HepG2 (cell line): ENCODE data around the gene RPP21. TPM values are rescaled to one million over a fixed set of nuclear protein-coding genes. Genes with fewer than 3 reads are reported as not detected.

Experiments
- ATF5 ChIP-seq: sonication (generic); formaldehyde crosslinking; IDR thresholded peaks from 2 replicates; pipeline ENCODE4 v1.4.0; 2020; ENCODE audit warnings: mild to moderate bottlenecking, low read depth, missing genetic modification reagents
- ELF4 ChIP-seq: sonication (generic); formaldehyde crosslinking; IDR thresholded peaks from 2 replicates; pipeline ENCODE4 v1.5.0; 2020; ENCODE audit warnings: missing genetic modification reagents, mild to moderate bottlenecking, moderate library complexity, borderline replicate concordance
- HNRNPLL ChIP-seq: fragments of 200-400 bp; formaldehyde crosslinking; IDR thresholded peaks from 2 replicates; pipeline ENCODE4 v1.6.1; 2017; ENCODE audit warnings: mild to moderate bottlenecking, low read depth, low read length; ENCODE audit not compliant: poor library complexity, severe bottlenecking
- POLR2AphosphoS2 ChIP-seq: IDR thresholded peaks from 2 replicates; pipeline ENCODE4 v1.6.1; 2011; ENCODE audit warnings: low read depth, low read length, improper control_type of control experiment
- PRDM4 ChIP-seq: sonication (generic); formaldehyde crosslinking; IDR thresholded peaks from 2 replicates; pipeline ENCODE4 v1.9.0; 2021; ENCODE audit warnings: missing genetic modification reagents, borderline replicate concordance
- RBM22 ChIP-seq: fragments of 200-400 bp; formaldehyde crosslinking; optimal IDR thresholded peaks from 2 replicates; pipeline ENCODE3; 2017; ENCODE audit warnings: mild to moderate bottlenecking, low read length, moderate library complexity
- TBX3 ChIP-seq: fragments of 450-650 bp; IDR thresholded peaks from 2 replicates; pipeline ENCODE4 v1.6.1; 2017; ENCODE audit warnings: antibody characterized with exemption, mild to moderate bottlenecking, inconsistent platforms, borderline replicate concordance
- TOPORS ChIP-seq: sonication (generic); formaldehyde crosslinking; IDR thresholded peaks from 2 replicates; pipeline ENCODE4 v1.8.0; 2023; ENCODE audit warnings: mild to moderate bottlenecking, missing genetic modification reagents
- XBP1 ChIP-seq: sonication (generic); formaldehyde crosslinking; IDR thresholded peaks from 2 replicates; pipeline ENCODE4 v1.5.0; 2020; ENCODE audit warnings: missing genetic modification reagents
- ZBTB1 ChIP-seq: sonication (generic); formaldehyde crosslinking; IDR thresholded peaks from 2 replicates; pipeline ENCODE4 v1.4.0; 2020; ENCODE audit warnings: missing genetic modification reagents, borderline replicate concordance
- ZBTB20 ChIP-seq: sonication (generic); formaldehyde crosslinking; IDR thresholded peaks from 2 replicates; pipeline ENCODE4 v1.8.1; 2023; ENCODE audit warnings: missing genetic modification reagents, low read depth, mild to moderate bottlenecking, borderline replicate concordance
- ZNF124 ChIP-seq: sonication (generic); formaldehyde crosslinking; IDR thresholded peaks from 2 replicates; pipeline ENCODE4 v1.4.0; 2020; ENCODE audit warnings: missing genetic modification reagents
- ZNF234 ChIP-seq: sonication (generic); formaldehyde crosslinking; conservative IDR thresholded peaks from 2 replicates; pipeline ENCODE4 v1.5.1; 2020; ENCODE audit warnings: mild to moderate bottlenecking, missing genetic modification reagents
- ZNF446 ChIP-seq: sonication (generic); formaldehyde crosslinking; IDR thresholded peaks from 2 replicates; pipeline ENCODE4 v1.5.0; 2020; ENCODE audit warnings: mild to moderate bottlenecking, missing genetic modification reagents
- ZNF484 ChIP-seq: sonication (generic); formaldehyde crosslinking; IDR thresholded peaks from 2 replicates; pipeline ENCODE4 v1.5.1; 2020; ENCODE audit warnings: mild to moderate bottlenecking, low read depth, missing genetic modification reagents, borderline replicate concordance
- ZNF576 ChIP-seq: sonication (generic); formaldehyde crosslinking; IDR thresholded peaks from 2 replicates; pipeline ENCODE4 v1.4.0; 2020; ENCODE audit warnings: mild to moderate bottlenecking, missing genetic modification reagents
- ZNF646 ChIP-seq: sonication (generic); formaldehyde crosslinking; IDR thresholded peaks from 2 replicates; pipeline ENCODE4 v1.9.0; 2021; ENCODE audit warnings: mild to moderate bottlenecking, missing genetic modification reagents
- ZNF709 ChIP-seq: sonication (generic); formaldehyde crosslinking; IDR thresholded peaks from 2 replicates; pipeline ENCODE4 v1.5.0; 2020; ENCODE audit warnings: mild to moderate bottlenecking, missing genetic modification reagents
- ZNF790 ChIP-seq: sonication (generic); formaldehyde crosslinking; IDR thresholded peaks from 2 replicates; pipeline ENCODE4 v1.8.0; 2022; ENCODE audit warnings: missing genetic modification reagents, mild to moderate bottlenecking, borderline replicate concordance
- polyA plus RNA-seq, 8 experiments: library from polyadenylated mRNA; depleted of rRNA in 3 of 8; stranded (reverse) in 7 of 8; unstranded in 1 of 8; fragments of >200 nt; fragmentation: Illumina TruSeq in 4 of 8; extraction: Trizol in 4 of 8; gene quantifications; 2 replicates each; pipeline versions ENCODE4 v1.2.1 to v1.2.3, GENCODE V29; 2011 to 2016; ENCODE audit warnings: low read depth in 4 of 8, missing spikeins in 1 of 8, mixed read lengths in 1 of 8; ENCODE audit not compliant: insufficient read depth in 1 of 8
- total RNA-seq, 5 experiments: library from RNA; depleted of rRNA; stranded (reverse); fragments of >200 nt; fragmentation: Illumina TruSeq; extraction: Trizol; gene quantifications; 2 replicates each; pipeline ENCODE4 v1.2.3, GENCODE V29; 2016; ENCODE audit warnings: low read depth in 1 of 5

Gene RPP21
- total and polyA plus RNA-seq, 2 of the 13 experiments (the other 11 are each of a cell fraction or from before 2014, with no cell fraction given), result 53.1 to 72.3 TPM

- TF ChIP-seq HNRNPLL, result peak; percentile 74
- no peak for TF ChIP-seq ZNF446
- TF ChIP-seq RBM22, result peak; percentile 73
- TF ChIP-seq XBP1 (CRISPR knock-in tag), result peak; percentile 88
- TF ChIP-seq ZNF484 (CRISPR knock-in tag), result no peak
- TF ChIP-seq ELF4, result no peak
- TF ChIP-seq TBX3, result no peak
- no peak for TF ChIP-seq ATF5
- no peak for TF ChIP-seq ZNF646 (CRISPR knock-in tag)
- peak; percentile 71; the same call in 1 of the 2 replicates for TF ChIP-seq ZNF709
- TF ChIP-seq ZBTB1, result no peak
- TF ChIP-seq ZNF124 (CRISPR knock-in tag), result peak; percentile 89; the same call in 1 of the 2 replicates
- TF ChIP-seq TOPORS (CRISPR knock-in tag), result peak; percentile 56; the same call in 1 of the 2 replicates
- TF ChIP-seq POLR2AphosphoS2, result no peak
- TF ChIP-seq ZBTB20 (CRISPR knock-in tag), result peak; percentile 89; the same call in 1 of the 2 replicates
- TF ChIP-seq PRDM4 (CRISPR knock-in tag), result peak; percentile 55; the same call in 1 of the 2 replicates
- no peak; the same call in 1 of the 2 replicates for TF ChIP-seq ZNF790 (CRISPR knock-in tag)
- TF ChIP-seq ZNF234 (CRISPR knock-in tag), result no peak; the same call in 1 of the 2 replicates
- TF ChIP-seq ZNF576 (CRISPR knock-in tag), result no peak
Observed at GRCh38 chr6:30344868-30345671, at the start of gene RPP21 (continued).
